Right ventricle myocardium inferior (tissue), 1 donor: Measurements from ENCODE around the gene MOCS2. TPM values are rescaled to one million over a fixed set of nuclear protein-coding genes. Genes with fewer than 3 reads are reported as not detected.

Experiments used
- ATAC-seq: fragments of 200-7000 bp; cut with Tn5 transposase; one replicate; pipeline ENCODE4 v1.9.1; 2020; ENCODE audit warnings: mild to moderate bottlenecking, moderate library complexity
- DNase-seq: peaks from one replicate; pipeline ENCODE4 v3.0.0; 2021; ENCODE audit errors: missing footprints
- intact Hi-C: fragments of 100-400 bp; cut with DNase I; formaldehyde crosslinking; loops from one replicate; pipeline ENCODE4 v1.11.0; 2022
- total RNA-seq: library from RNA; stranded (reverse); fragmentation: NEBNext Ultra II Directional; extraction: Animal tissue kit (Norgen Biotek cat#: 25700); gene quantifications from one replicate; pipeline ENCODE4 v1.2.1, GENCODE V29; 2021
- donor health status: DM: no; HTN: yes; CAD: no; lungs with severe emphysema.

MOCS2 gene
- total RNA-seq, 1 donor from 2014 or later: 93.6 TPM

GRCh38 chr5:53100606-53101005, 9.0 kb downstream of the MOCS2 start:
- ATAC-seq (no peak), DNase-seq (no peak)
- intact Hi-C loops: loop anchor here (10.0 kb wide), 1 partner anchor 306 kb away; no protein-coding TSS in a partner anchor

GRCh38 chr5:53099546-53099945, 10.0 kb downstream of the MOCS2 start:
- DNase-seq (no peak), ATAC-seq (no peak)
- intact Hi-C loops: no loop called here

GRCh38 chr5:53095931-53096525, 13.5 kb downstream of the MOCS2 start:
- ATAC-seq: no peak
- no peak for DNase-seq
- intact Hi-C loops: loop anchor here (2.0 kb wide), 1 partner anchor 147 kb away; no protein-coding TSS in a partner anchor

- ATAC-seq (no peak), DNase-seq (no peak)
- intact Hi-C loops: no loop called here
Observed at GRCh38 chr5:53095217-53095616, 14.3 kb downstream of the MOCS2 start.

- intact Hi-C loops: no loop called here
- DNase-seq (no peak), ATAC-seq (no peak)
Observed at GRCh38 chr5:53092242-53092641, 17.3 kb downstream of the MOCS2 start.

GRCh38 chr5:53091289-53091688, 18.3 kb downstream of the MOCS2 start:
- intact Hi-C loops: no loop called here
- ATAC-seq (no peak), DNase-seq (no peak)

- intact Hi-C loops: no loop called here
- ATAC-seq: no peak
Observed at GRCh38 chr5:53090229-53090628, 19.3 kb downstream of the MOCS2 start.

GRCh38 chr5:53089481-53089991, 20.0 kb downstream of the MOCS2 start:
- ATAC-seq (no peak), DNase-seq (no peak)
- intact Hi-C loops: no loop called here

More at GRCh38 chr5:53090229-53090628, 19.3 kb downstream of the MOCS2 start:
- no peak for DNase-seq

- ATAC-seq (no peak), DNase-seq (no peak)
- intact Hi-C loops: no loop called here
Observed at GRCh38 chr5:53087621-53088121, 21.9 kb downstream of the MOCS2 start.

GRCh38 chr5:53087171-53087570, 22.4 kb downstream of the MOCS2 start:
- intact Hi-C loops: no loop called here

GRCh38 chr5:53084546-53085255, 24.9 kb downstream of the MOCS2 start:
- ATAC-seq: no peak
- DNase-seq: no peak
- intact Hi-C loops: no loop called here

More at GRCh38 chr5:53087171-53087570, 22.4 kb downstream of the MOCS2 start:
- DNase-seq (no peak), ATAC-seq (no peak)

GRCh38 chr5:53083927-53084326, 25.6 kb downstream of the MOCS2 start:
- DNase-seq: no peak
- intact Hi-C loops: no loop called here
- ATAC-seq: no peak

GRCh38 chr5:53080271-53080670, 29.3 kb downstream of the MOCS2 start:
- ATAC-seq: no peak
- no peak for DNase-seq
- intact Hi-C loops: no loop called here

GRCh38 chr5:53076014-53076583, 33.5 kb downstream of the MOCS2 start:
- intact Hi-C loops: no loop called here
- ATAC-seq: no peak
- DNase-seq: no peak

- intact Hi-C loops: no loop called here
- no peak for DNase-seq
- ATAC-seq: peak; percentile 46
Observed at GRCh38 chr5:53073348-53073747, 36.2 kb downstream of the MOCS2 start.

GRCh38 chr5:53071738-53072137, 37.8 kb downstream of the MOCS2 start:
- intact Hi-C loops: no loop called here
- peak; percentile 57 for ATAC-seq
- no peak for DNase-seq

GRCh38 chr5:53071298-53071697, 38.3 kb downstream of the MOCS2 start:
- intact Hi-C loops: no loop called here
- DNase-seq (no peak), ATAC-seq (no peak)

- intact Hi-C loops: no loop called here
- ATAC-seq: no peak
- no peak for DNase-seq
Observed at GRCh38 chr5:53069626-53070025, 39.9 kb downstream of the MOCS2 start.

- intact Hi-C loops: no loop called here
- ATAC-seq (no peak), DNase-seq (no peak)
Observed at GRCh38 chr5:53068291-53068836, 41.2 kb downstream of the MOCS2 start.
